ENCODE measurements around the gene EEF1A1. TPM values are rescaled to one million over a fixed set of nuclear protein-coding genes. Genes with fewer than 3 reads are reported as not detected.

Gene EEF1A1
- total and polyA plus RNA-seq, 2 of the 8 experiments (the other 6 are each of a cell fraction or from before 2014, with no cell fraction given): 13,823 to 13,927 TPM

- TF ChIP-seq BCL11A (IDR thresholded peaks at IDR 0.05; ENCODE audit: low read depth in 2 of 2, low read length in 2 of 2): no peak
- TF ChIP-seq EGR1 (IDR thresholded peaks at IDR 0.05; ENCODE audit: borderline replicate concordance, low read depth, low read length): no peak
These were observed 13.8 kb upstream of the EEF1A1 start (continued) for GRCh38 chr6:73534628-73535027.
